HCT116 (cell line): Measurements from ENCODE around the gene ZNF503. TPM values are rescaled to one million over a fixed set of nuclear protein-coding genes. Genes with fewer than 3 reads are reported as not detected.

ENCODE experiments used
- ATAC-seq: fragments of 200-7000 bp; cut with Tn5 transposase; 2 replicates; pipeline ENCODE4 v1.9.1; 2020; ENCODE audit warnings: mild to moderate bottlenecking, moderate library complexity
- BruUV-seq: library from RNA; stranded (reverse); fragments of 400-500 nt; replicated peaks from 2 replicates; lab custom pipeline; 2021; lab: Mats Ljungman, UMichigan
- CTCF ChIA-PET: fragments of 300-600 bp; sonication (Branson Sonifier 250); formaldehyde crosslinking; loops from one replicate; lab custom pipeline; 2021; ENCODE audit warnings: antibody characterized with exemption; lab: Charles Lee
- POLR2A ChIA-PET: fragments of 300-600, 350-600 bp; sonication (Branson Sonifier 250); formaldehyde crosslinking; loops from one replicate; lab custom pipeline; 2021; ENCODE audit warnings: antibody characterized with exemption; lab: Charles Lee
- RAD21 ChIA-PET, 2 experiments: fragments of 300-600 bp; sonication (Branson Sonifier 250); formaldehyde crosslinking; loops; one replicate each; lab custom pipeline; 2023; ENCODE audit warnings: low total read pairs in 2 of 2; ENCODE audit not compliant: uncharacterized antibody in 2 of 2, unreplicated experiment in 2 of 2, low non-redundant PET in 1 of 2; lab: Charles Lee
- DNase-seq: peaks from one replicate; pipeline ENCODE4 v3.0.0-alpha.2; 2010; ENCODE audit warnings: low read depth, low spot score
- H2AFZ ChIP-seq: fragments of 200-600 bp; shearing (Covaris generic), sonication (generic); 2 replicates; pipeline ENCODE4 v1.6.1; 2017; ENCODE audit warnings: low read depth, mixed run types, mixed read lengths, antibody characterized with exemption, low read length; ENCODE audit not compliant: poor library complexity, severe bottlenecking
- H3K27ac ChIP-seq: 2 replicates; pipeline ENCODE4 v1.5.1; 2012; ENCODE audit warnings: low read depth, low read length
- H3K27me3 ChIP-seq: fragments of 200-600 bp; sonication (generic); 2 replicates; pipeline ENCODE4 v1.6.1; 2016; ENCODE audit warnings: mixed run types, low read length, mixed read lengths; ENCODE audit not compliant: insufficient read depth
- H3K36me3 ChIP-seq, 2 experiments: fragments of 200-500 bp in 1 of 2; fragments of 200-600 bp in 1 of 2; sonication (Bioruptor generic) in 1 of 2; sonication (generic) in 1 of 2; 2 replicates each; pipeline versions ENCODE4 v1.5.1 to v1.6.1; 2014 to 2016; ENCODE audit warnings: low read length in 2 of 2, inconsistent platforms in 1 of 2, mixed read lengths in 1 of 2, mixed run types in 1 of 2; ENCODE audit not compliant: insufficient read depth in 2 of 2, control insufficient read depth in 1 of 2
- H3K4me1 ChIP-seq, 2 experiments: fragments of 200-600 bp in 1 of 2; sonication (generic) in 1 of 2; 2 replicates each; pipeline versions ENCODE4 v1.5.1 to v1.6.1; 2012 to 2017; ENCODE audit warnings: low read length in 2 of 2, inconsistent platforms in 1 of 2, mild to moderate bottlenecking in 1 of 2, mixed read lengths in 1 of 2, mixed run types in 1 of 2, moderate library complexity in 1 of 2; ENCODE audit not compliant: insufficient read depth in 2 of 2, control insufficient read depth in 1 of 2
- H3K4me2 ChIP-seq: fragments of 200-600 bp; sonication (generic); 2 replicates; pipeline ENCODE4 v1.6.1; 2017; ENCODE audit warnings: mixed run types, low read length, mixed read lengths
- H3K4me3 ChIP-seq, 2 experiments: fragments of 200-600 bp in 1 of 2; sonication (generic) in 1 of 2; replicated peaks in 1 of 2; 2 replicates each; pipeline ENCODE4 v1.5.1; 2011 to 2016; ENCODE audit warnings: low read length in 2 of 2, control low read depth in 1 of 2, low read depth in 1 of 2, mild to moderate bottlenecking in 1 of 2, mixed read lengths in 1 of 2, mixed run types in 1 of 2
- H3K79me2 ChIP-seq: fragments of 200-600 bp; sonication (generic); 2 replicates; pipeline ENCODE4 v1.6.1; 2017; ENCODE audit warnings: mild to moderate bottlenecking, mixed run types, low read length, moderate library complexity, mixed read lengths; ENCODE audit not compliant: insufficient read depth
- H3K9ac ChIP-seq: fragments of 200-600 bp; sonication (generic); 2 replicates; pipeline ENCODE4 v1.6.1; 2016; ENCODE audit warnings: low read length, mixed read lengths
- H3K9me2 ChIP-seq: fragments of 200-600 bp; sonication (generic), shearing (Covaris generic); 2 replicates; pipeline ENCODE4 v1.6.1; 2017; ENCODE audit warnings: mixed run types, mild to moderate bottlenecking, moderate library complexity; ENCODE audit not compliant: insufficient read depth
- H3K9me3 ChIP-seq, 2 experiments: fragments of 200-500 bp in 1 of 2; fragments of 200-600 bp in 1 of 2; sonication (Bioruptor generic) in 1 of 2; sonication (generic) in 1 of 2; 2 replicates each; pipeline ENCODE4 v1.6.1; 2014 to 2017; ENCODE audit warnings: low read length in 2 of 2, mixed read lengths in 2 of 2, inconsistent platforms in 1 of 2, low read depth in 1 of 2, mild to moderate bottlenecking in 1 of 2, mixed run types in 1 of 2, moderate library complexity in 1 of 2; ENCODE audit not compliant: control insufficient read depth in 1 of 2, insufficient read depth in 1 of 2
- H4K20me1 ChIP-seq: fragments of 200-600 bp; sonication (generic), shearing (Covaris generic); 2 replicates; pipeline ENCODE4 v1.6.1; 2017; ENCODE audit warnings: mixed run types, mild to moderate bottlenecking, moderate library complexity; ENCODE audit not compliant: insufficient read depth
- CEBPB ChIP-seq: IDR thresholded peaks from 2 replicates; pipeline ENCODE4 v1.6.1; 2012; ENCODE audit warnings: low read depth
- CTCF ChIP-seq, 3 experiments: fragments of 200-600 bp in 1 of 3; sonication (generic) in 1 of 3; IDR thresholded peaks in 2 of 3; conservative IDR thresholded peaks in 1 of 3; 2 replicates each; pipeline ENCODE4 v1.5.1; 2012 to 2017; ENCODE audit warnings: low read depth in 2 of 3, low read length in 2 of 3, antibody characterized with exemption in 1 of 3, borderline replicate concordance in 1 of 3, control low read depth in 1 of 3, mild to moderate bottlenecking in 1 of 3, mixed read lengths in 1 of 3, mixed run types in 1 of 3, moderate library complexity in 1 of 3; ENCODE audit not compliant: insufficient read depth in 1 of 3
- FOSL1 ChIP-seq: IDR thresholded peaks from 2 replicates; pipeline ENCODE4 v1.6.1; 2012; ENCODE audit warnings: low read depth
- JUND ChIP-seq: IDR thresholded peaks from 2 replicates; pipeline ENCODE4 v1.6.1; 2012
- POLR2A ChIP-seq: IDR thresholded peaks from 2 replicates; pipeline ENCODE4 v1.7.0; 2011; ENCODE audit warnings: borderline replicate concordance; ENCODE audit not compliant: insufficient read depth, insufficient read length; ENCODE audit errors: extremely low read depth
- POLR2AphosphoS5 ChIP-seq: IDR thresholded peaks from 2 replicates; pipeline ENCODE4 v1.6.1; 2011; ENCODE audit warnings: mild to moderate bottlenecking, low read depth, low read length, moderate library complexity
- SRF ChIP-seq: IDR thresholded peaks from 2 replicates; pipeline ENCODE4 v1.6.1; 2012; ENCODE audit warnings: low read depth
- TCF7L2 ChIP-seq: IDR thresholded peaks from 2 replicates; pipeline ENCODE4 v1.7.0; 2011; ENCODE audit warnings: borderline replicate concordance, inconsistent platforms; ENCODE audit not compliant: insufficient read depth, insufficient read length; ENCODE audit errors: extremely low read depth
- YY1 ChIP-seq: IDR thresholded peaks from 2 replicates; pipeline ENCODE4 v1.6.1; 2011; ENCODE audit warnings: low read length, low read depth, moderate library complexity, mild to moderate bottlenecking; ENCODE audit not compliant: insufficient replicate concordance; ENCODE audit errors: extremely low read depth
- ZNF274 ChIP-seq: fragments of 200-500 bp; sonication (Bioruptor generic); IDR thresholded peaks from 2 replicates; pipeline ENCODE4 v1.6.1; 2014; ENCODE audit warnings: mild to moderate bottlenecking, low read depth, low read length, inconsistent platforms
- intact Hi-C: fragments of 100-400 bp; cut with micrococcal nuclease; formaldehyde crosslinking; loops from 2 replicates; pipeline ENCODE4 v1.10.0; 2022
- total RNA-seq: library from RNA; stranded (reverse); gene quantifications from one replicate; pipeline ENCODE4 v1.2.1, GENCODE V29; 2021; ENCODE audit not compliant: unreplicated experiment

Gene ZNF503
- total RNA-seq, 1 experiment from 2014 or later, result 30.4 TPM

- Histone ChIP-seq H4K20me1 (no peaks in the 10 kb centered on the region), H2AFZ (peak overlapping the region; percentile 84), H3K36me3 (peaks cover 0 to 12% of the 10 kb centered on the region in 2 experiments; a peak in 1 of 4 replicates), H3K27ac (peak overlapping the region; percentile 93), H3K9me3 (no peaks in the 10 kb centered on the region), H3K4me2 (peak overlapping the region; percentile 100)
- peak; percentile 65 for ATAC-seq
- CTCF ChIA-PET, result interaction anchor here (0.6 to 2.8 kb wide), 18 partner anchors 9 to 908 kb away, joined by 3 to 26 read pairs (median 4); partner anchors contain the start of genes COMTD1 and LRMDA
- intact Hi-C loops, result loop anchor here (1.0 kb wide), 2 partner anchors 119 to 641 kb away; no protein-coding TSS in a partner anchor
- RAD21 ChIA-PET, result interaction anchor here (1.0 to 1.6 kb wide), 3 partner anchors 36 to 641 kb away, joined by 3 to 7 read pairs (median 3); no protein-coding TSS in a partner anchor
- DNase-seq, result no peak
- no TSS peak for BruUV-seq
- TF ChIP-seq FOSL1, result no peak
- TF ChIP-seq JUND, result no peak
- no peak for TF ChIP-seq ZNF274
- no peak for TF ChIP-seq CEBPB
- peak in 2 of 3 experiments; percentile 80 to 89; a peak in 4 of 6 replicates for TF ChIP-seq CTCF (IDR thresholded peaks at IDR 0.05 in 2 of 3, conservative IDR thresholded peaks at IDR 0.05 in 1 of 3; ENCODE audit: borderline replicate concordance in 1 of 3, insufficient read depth in 1 of 3, low read depth in 2 of 3, low read length in 2 of 3)
- TF ChIP-seq YY1, result no peak
- TF ChIP-seq POLR2AphosphoS5, result peak; percentile 57
- no peak for TF ChIP-seq SRF
- TF ChIP-seq TCF7L2, result no peak
- peak; percentile 35 for TF ChIP-seq POLR2A
- TF ChIP-seq, all 23 proteins: peak for 3
- POLR2A ChIA-PET, result interaction anchor here (1.4 to 1.5 kb wide), 2 partner anchors 118 to 120 kb away, joined by 3 to 6 read pairs; no protein-coding TSS in a partner anchor
- Histone ChIP-seq H3K27me3 (no peaks in the 10 kb centered on the region), H3K9me2 (no peaks in the 10 kb centered on the region), H3K4me3 (peak overlapping the region; percentile 71 to 81), H3K79me2 (peaks cover 41% of the 10 kb centered on the region), H3K4me1 (peaks cover 15 to 37% of the 10 kb centered on the region in 2 experiments; a peak in 3 of 4 replicates), H3K9ac (peak overlapping the region; percentile 92)
Measured at GRCh38 chr10:75395066-75395931, 6.3 kb downstream of the ZNF503 start.
